ENCODE data around the gene TMED5.
"Not testable (repeated sequence)": the region's sequence is repeated elsewhere in the genome, so short reads cannot be mapped to it uniquely, and the experiment has no call there.

The TMED5 gene

GRCh38 chr1:93172778-93173177 is 7.4 kb downstream of the TMED5 start:
- DNase-seq (ENCODE audit: low read depth in 2 of 2) = peak in 1 of 2 donors; percentile 44
- TF ChIP-seq CTCF (IDR thresholded peaks at IDR 0.05; ENCODE audit: low read depth, low read length) = no peak

DNA sequence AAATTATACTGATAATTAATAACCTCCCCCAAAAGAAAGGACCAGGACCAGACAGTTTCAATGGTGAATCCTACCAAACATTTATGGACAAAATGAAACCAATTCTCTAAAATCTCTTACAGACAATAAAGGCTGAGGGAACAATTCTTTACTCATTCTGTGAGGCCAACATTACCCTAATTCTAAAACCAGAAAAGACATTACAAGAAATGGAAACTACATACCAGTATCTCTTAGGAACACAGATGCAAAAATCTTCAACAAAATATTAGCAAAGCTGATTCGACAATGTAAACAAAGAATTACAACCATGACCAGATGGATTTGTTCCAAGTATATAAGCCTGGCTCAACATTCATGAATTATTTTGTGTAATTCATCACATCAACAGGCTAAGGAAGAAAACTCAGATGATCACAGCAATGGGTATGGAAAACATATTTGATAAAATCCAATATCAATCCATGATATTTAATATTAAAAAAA is 8.6 kb downstream of the TMED5 start:
- no peak overlapping the region for H3K4me3 ChIP-seq (replicated peaks in 1 of 2; ENCODE audit: low read depth in 2 of 2, low read length in 2 of 2)
- no peak for DNase-seq (ENCODE audit: low read depth in 2 of 2)
- TF ChIP-seq CTCF (IDR thresholded peaks at IDR 0.05; ENCODE audit: low read depth, low read length) = no peak

More at GRCh38 chr1:93172778-93173177, 7.4 kb downstream of the TMED5 start:
- H3K4me3 ChIP-seq (replicated peaks in 1 of 2; ENCODE audit: low read depth in 2 of 2, low read length in 2 of 2) = no peak overlapping the region

- not testable (repeated sequence) for H3K4me3 ChIP-seq (replicated peaks in 1 of 2; ENCODE audit: low read depth in 2 of 2, low read length in 2 of 2); DNase-seq (ENCODE audit: low read depth in 2 of 2)
Measured at GRCh38 chr1:93170141-93170678, 10.0 kb downstream of the TMED5 start.

DNA sequence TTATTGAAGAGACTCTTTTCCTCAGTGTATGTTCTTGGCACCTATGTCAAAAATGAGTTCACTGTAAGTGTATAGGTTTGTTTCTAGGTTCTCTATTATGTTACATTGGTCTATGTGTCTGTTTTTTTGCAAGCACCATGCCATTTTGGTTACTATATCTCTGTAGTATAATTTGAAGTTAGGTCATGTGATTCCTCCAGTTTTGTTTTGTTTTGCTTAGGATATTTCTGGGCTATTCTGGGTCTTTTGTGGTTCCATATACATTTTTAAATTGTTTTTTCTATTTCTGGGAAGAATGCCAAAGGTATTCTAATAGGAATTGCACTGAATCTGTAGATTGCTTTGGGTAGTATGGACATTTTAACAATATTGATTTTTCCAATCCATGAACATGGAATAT is 13.2 kb downstream of the TMED5 start:
- DNase-seq (ENCODE audit: low read depth in 2 of 2) = no peak
- no peak overlapping the region for H3K4me3 ChIP-seq (replicated peaks in 1 of 2; ENCODE audit: low read depth in 2 of 2, low read length in 2 of 2)
- TF ChIP-seq CTCF (IDR thresholded peaks at IDR 0.05; ENCODE audit: low read depth, low read length) = no peak

- not testable (repeated sequence) for H3K4me3 ChIP-seq (replicated peaks in 1 of 2; ENCODE audit: low read depth in 2 of 2, low read length in 2 of 2); DNase-seq (ENCODE audit: low read depth in 2 of 2)
Measured at GRCh38 chr1:93165895-93166294, 14.3 kb downstream of the TMED5 start.

GRCh38 chr1:93164816-93165215 is 15.4 kb downstream of the TMED5 start:
- DNase-seq (ENCODE audit: low read depth in 2 of 2) = peak in 1 of 2 donors; percentile 16
- no peak for TF ChIP-seq CTCF (IDR thresholded peaks at IDR 0.05; ENCODE audit: low read depth, low read length)
- H3K4me3 ChIP-seq (replicated peaks in 1 of 2; ENCODE audit: low read depth in 2 of 2, low read length in 2 of 2) = no peak overlapping the region

- not testable (repeated sequence) for DNase-seq (ENCODE audit: low read depth in 2 of 2); H3K4me3 ChIP-seq (replicated peaks in 1 of 2; ENCODE audit: low read depth in 2 of 2, low read length in 2 of 2)
Measured at GRCh38 chr1:93163314-93163713, 16.9 kb downstream of the TMED5 start.

DNA sequence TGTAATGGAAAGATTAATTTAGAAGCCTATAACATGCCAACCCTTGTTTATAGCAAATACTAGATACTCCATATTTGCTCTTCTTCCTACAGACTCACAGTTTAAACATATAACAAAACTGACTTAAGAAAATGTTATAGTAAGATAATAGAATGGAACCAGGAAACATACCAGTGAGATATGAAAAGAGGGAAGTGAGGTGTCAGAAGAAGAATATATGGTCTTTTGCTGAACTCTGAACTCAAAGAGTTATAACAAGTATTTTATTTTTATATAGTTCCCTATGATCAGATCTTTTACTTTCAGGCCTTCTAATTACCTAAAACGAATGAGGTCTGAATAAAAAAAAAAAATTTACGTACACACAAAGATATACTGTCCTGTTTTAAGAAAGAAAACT is 20.9 kb downstream of the TMED5 start:
- no peak for TF ChIP-seq CTCF (IDR thresholded peaks at IDR 0.05; ENCODE audit: low read depth, low read length)
- H3K4me3 ChIP-seq (replicated peaks in 1 of 2; ENCODE audit: low read depth in 2 of 2, low read length in 2 of 2) = no peak overlapping the region
- no peak for DNase-seq (ENCODE audit: low read depth in 2 of 2)
